ENCODE data around the gene CAPN1.
A peak's percentile ranks its signal among the peaks of the same experiment; 100 is the strongest.
"Not testable (repeated sequence)": the region's sequence is repeated elsewhere in the genome, so short reads cannot be mapped to it uniquely, and the experiment has no call there.

The CAPN1 gene

DNA sequence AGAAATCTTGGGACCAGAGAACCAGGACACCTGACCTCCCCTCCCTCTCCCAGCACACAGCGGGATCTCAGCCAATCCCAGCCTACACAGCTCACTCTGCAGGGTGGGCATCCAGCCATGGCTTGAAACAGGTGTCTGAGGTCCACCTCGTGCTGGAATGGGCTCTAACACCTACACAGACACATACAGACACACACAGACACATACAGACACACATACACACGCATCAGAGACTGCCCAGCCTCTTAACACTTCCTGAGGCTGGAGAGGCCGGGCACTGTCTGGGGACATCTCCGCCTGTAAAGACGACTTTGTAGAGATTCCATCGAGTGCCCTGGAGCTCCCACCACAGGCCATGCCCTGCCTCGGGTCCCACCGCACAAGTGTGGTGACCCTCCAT is 36.7 kb downstream of the CAPN1 start:
- no peak for DNase-seq (ENCODE audit: low read depth)

DNA sequence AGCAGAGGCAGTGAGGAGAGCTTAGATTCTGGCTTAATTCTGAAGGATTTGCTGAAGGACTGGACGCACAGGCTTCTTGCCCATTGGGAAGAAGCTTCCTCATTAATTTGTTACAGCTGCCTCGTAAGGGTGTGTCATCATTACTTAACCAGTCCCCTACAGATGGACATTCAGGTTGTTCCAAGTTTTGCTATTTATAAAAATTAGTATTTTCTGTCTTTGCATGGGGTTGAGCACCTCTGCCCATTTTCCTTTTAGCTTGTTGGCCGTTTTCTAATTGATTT is 38.1 kb downstream of the CAPN1 start:
- no peak for DNase-seq (ENCODE audit: low read depth)

DNA sequence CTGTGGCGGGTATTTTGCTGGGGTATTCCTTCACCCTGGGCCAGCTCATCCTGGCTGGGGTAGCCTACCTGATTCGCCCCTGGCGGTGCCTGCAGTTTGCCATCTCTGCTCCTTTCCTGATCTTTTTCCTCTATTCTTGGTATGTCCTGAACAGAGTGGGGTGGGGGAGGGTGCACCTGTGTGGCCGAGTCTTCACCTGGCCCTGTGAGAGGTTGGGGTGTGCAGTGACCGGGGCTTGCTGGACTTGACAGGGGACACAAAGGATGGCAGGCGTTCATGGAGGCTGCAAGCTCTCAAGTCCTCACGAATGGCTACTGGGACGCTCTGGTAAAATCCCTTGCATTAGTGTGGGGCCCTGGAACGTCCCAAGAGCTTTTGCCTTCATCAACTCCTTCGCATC is 39.3 kb downstream of the CAPN1 start:
- DNase-seq (ENCODE audit: low read depth): no peak

DNA sequence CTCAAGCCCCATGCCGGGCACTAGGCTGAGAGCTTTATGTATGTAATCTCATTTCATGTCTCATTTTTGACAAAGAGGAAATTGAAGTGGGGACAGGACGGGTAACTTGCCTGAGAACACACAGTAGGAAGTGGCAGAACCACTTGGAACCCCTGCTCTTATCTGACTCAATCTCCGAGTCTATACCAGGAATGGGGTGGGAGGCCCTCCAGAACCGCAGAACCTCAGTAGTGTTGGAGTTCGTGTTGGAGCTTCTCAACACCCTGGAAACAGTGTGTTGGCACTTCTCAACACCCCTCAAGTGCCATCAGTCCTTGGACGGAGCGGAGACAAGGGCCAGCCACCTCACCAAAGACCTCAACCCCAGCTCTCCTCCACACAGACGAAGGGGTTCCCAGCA is 41.3 kb downstream of the CAPN1 start:
- DNase-seq (ENCODE audit: low read depth): no peak

DNA sequence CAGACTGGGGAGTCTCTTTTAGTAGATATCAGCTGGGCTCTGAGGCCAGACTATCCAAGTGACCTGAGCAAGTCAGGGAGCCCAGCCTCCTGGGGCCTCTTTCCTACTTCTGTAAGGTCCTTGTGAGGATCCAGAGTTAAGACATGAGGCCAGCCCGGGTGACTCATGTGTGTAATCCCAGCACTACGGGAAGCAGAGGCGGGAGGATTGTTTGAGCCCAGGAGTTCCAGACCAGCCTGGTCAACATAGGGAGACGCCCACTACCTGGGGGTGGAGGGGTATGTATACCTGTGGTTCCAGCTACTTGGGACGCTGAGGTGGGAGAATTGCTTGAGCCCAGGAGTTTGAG is 43.2 kb downstream of the CAPN1 start:
- DNase-seq (ENCODE audit: low read depth): peak; percentile 18

DNA sequence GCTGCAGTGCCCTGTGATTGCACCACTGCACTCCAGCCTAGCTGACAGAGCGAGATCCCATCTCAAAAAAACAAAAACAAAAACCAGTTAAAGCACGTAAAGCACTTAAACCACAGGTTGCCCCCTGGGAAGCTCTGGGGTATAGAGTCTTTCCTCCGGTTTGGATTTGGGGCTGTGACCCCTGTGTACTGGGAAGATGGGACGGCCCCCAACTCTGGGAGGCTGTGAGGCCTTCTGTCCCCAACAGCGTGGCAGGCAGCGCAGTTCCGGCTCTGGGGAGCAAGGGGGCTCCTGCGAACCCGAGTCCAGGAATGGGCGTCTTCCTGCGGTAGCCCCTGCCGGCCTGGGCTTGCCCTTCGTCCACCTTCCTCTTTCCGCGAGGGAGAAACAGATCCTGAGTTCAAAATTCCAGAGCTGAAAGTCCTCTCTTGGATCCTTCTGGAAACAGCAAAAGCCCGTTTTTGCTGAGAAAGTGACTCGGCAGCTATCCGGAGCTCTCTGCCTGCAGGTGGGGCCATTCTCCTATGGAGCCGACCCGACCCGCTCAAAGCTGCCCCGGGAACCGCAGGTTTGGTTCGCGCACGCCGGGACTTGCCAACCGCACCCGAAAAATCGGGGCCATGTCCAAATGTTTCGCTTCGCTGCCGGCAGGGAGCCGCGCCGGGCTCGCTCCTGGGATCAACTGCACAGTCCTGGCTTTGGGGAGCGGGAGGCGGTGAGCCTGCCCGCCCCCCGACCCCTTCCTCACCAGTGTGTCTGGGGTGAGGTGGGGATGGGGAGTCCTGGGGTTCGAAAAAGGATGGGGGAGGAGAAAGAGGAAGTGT is 43.8 kb downstream of the CAPN1 start:
- DNase-seq (ENCODE audit: low read depth): no peak

DNA sequence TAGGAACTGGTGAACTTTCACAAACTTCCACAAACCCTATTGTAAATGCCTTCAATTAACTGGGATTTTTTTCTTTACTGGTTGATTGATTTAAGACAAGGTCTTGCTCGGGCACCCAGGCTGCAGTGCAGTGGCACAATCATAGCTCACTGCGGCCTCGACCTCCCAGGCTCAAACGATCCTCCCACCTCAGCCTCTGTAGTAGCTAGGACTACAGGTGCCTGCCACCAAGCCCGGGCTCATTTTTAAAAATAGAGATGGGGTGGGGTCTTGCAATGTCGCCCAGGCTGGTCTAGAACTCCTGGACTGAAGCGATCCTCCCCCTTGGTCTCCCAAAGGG is 44.3 kb downstream of the CAPN1 start:
- no peak for DNase-seq (ENCODE audit: low read depth)

DNA sequence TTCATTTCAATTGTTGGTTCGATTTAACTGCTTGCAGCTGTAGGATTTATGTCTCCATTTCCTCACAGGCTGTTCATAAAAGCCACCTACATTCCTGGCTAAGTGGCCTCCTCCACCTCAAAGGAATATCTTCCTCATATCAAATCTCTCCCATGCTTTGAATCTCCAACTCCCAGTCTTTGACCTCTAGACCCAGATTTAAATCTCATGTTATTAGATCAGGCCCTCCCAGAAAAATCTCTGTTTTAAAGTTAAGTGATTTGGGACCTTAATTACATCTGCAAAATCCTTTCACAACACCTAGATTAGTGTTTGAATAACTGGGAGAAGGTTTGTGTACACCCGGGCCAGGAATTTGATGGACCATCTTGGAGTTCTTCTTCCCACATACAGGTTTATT is 46.2 kb downstream of the CAPN1 start:
- no peak for DNase-seq (ENCODE audit: low read depth)

DNA sequence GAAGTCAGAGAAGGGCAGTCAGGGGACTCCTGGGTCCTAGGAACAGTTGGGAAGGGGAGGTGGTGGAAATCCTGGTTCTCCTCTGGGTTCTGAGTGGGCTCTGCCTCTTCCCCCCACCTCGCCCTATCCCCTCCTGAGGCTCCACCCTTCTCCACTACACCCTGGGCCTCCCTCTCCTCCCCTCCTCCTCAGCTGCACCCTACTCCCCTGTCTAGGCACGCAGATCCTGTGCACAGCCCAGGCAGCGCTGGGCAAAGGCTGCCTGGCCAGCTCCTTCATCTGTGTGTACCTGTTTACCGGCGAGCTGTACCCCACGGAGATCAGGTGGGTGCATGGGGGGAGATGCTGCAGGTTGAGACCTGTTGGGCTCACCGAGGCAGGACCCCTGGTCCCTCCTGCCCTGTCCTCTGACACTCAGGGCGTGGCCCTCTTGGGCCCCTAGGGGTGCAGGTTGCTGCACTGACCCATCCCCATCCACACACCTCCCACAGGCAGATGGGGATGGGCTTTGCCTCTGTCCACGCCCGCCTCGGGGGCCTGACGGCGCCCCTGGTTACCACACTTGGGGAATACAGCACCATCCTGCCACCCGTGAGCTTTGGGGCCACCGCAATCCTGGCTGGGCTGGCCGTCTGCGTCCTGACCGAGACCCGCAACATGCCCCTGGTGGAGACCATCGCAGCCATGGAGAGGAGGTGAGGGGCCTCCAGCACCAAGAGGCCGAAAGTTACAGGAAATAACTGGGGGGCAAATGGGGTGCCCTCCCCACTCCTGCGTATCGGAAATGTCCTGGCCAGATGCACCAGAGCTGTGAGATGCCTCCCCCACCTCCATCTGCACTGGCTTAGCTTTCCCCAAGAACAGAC is 54.7 kb downstream of the CAPN1 start:
- DNase-seq (ENCODE audit: low read depth): no peak

DNA sequence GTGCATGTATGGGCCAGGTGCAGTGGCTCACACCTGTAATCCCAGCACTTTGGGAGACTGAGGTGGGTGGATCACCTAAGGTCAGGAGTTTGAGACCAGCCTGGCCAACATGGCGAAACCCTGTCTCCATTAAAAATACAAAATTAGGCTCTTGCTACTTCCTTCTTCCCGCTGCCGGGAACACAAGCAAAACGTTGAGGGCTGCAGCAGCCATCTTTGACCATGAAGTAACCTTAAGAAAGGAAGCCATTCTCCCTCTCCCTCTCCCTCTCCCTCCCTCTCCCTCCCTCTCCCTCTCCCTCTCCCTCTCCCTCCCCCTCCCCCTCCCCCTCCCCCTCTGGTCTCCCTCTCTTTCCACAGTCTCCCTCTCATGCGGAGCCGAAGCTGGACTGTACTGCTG is 56.6 kb downstream of the CAPN1 start:
- not testable (repeated sequence) for DNase-seq (ENCODE audit: low read depth)

DNA sequence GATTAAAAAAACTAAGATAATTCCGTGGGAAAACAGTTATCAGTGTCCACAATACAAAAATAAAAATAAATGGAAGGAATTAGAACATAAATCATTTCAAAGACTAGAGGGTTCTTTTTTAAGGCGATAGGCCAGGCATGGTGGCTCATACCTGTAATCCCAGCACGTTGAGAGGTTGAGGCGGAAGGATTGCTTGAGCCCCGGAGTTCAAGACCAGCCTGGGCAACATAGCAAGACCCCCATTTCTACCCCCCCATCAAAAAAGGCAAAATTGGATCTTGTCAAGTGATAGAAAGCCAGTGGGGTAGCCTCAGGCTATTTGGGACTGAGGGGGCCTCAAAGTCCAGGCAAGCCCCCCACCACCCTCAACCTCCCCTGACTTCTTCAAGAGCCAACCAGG is 59.4 kb downstream of the CAPN1 start:
- DNase-seq (ENCODE audit: low read depth): no peak

DNA sequence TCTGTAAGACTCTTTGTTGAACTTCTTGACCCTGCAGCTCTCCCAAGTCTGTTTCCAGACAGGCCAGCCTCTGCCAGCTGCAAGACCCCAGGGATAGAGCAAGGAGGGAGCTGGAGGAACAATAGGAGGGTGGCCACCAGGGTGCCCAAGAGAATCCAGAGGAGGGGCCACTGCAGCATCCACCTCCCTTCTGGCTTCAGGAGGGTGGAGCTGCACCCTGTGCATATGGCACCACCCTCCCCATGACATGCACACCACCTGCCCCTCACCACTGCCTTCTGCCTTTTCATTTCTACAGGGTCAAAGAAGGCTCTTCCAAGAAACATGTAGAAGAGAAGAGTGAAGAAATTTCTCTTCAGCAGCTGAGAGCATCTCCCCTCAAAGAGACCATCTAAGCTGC is 60.0 kb downstream of the CAPN1 start:
- DNase-seq (ENCODE audit: low read depth): no peak

DNA sequence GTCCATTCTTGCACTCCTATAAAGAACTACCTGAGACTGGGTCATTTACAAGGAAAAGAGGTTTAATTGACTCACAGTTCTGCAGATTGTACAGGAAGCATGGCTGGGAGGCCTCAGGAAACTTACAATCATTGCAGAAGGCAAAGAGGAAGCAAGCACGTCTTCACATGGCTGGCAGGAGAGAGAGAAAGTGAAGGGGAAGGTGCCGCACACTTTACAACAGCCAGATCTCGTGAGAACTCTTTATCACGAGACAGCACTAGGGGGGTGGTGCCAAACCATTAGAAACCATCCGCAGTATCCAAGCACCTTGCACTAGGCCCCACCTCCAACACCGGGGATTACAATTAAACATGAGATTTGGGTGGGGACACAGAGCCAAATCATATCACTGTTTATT is 60.7 kb downstream of the CAPN1 start:
- DNase-seq (ENCODE audit: low read depth): no peak

DNA sequence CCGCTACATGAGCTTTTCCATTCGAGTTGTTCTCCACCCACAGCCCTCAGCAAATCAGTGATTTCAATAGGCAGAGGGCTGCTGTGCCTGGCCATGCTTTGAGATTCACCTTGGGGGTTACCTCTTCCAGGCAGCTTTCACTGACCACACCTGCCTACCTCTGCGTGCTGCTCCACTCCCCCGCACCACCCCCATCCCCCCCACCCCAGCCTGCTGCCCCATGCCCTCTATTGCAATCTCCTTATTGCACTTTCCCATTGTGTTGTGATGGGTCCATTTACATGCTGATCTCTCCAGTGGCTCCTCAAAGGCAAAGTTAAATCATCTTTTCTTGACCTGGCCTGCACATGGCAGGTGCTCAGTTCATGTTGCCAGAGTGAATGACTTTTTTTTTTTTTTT is 62.1 kb downstream of the CAPN1 start:
- no peak for DNase-seq (ENCODE audit: low read depth)

DNA sequence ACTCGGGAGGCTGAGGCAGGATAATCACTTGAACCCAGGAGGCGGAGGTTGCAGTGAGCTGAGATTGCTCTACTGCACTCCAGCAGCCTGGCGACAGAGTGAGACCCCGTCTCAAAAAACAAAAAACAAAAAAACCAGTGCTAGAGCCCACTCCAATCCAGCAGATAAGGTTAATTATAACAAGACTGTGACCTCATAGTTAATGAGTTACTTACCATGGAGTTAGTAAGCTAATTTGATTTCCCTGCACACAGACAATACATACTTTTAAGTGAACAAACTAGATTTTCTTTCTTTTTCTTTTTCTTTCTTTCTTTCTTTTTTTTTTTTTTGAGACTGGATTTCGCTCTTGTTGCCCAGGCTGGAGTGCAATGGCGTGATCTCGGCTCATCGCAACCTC is 63.3 kb downstream of the CAPN1 start:
- not testable (repeated sequence) for DNase-seq (ENCODE audit: low read depth)

DNA sequence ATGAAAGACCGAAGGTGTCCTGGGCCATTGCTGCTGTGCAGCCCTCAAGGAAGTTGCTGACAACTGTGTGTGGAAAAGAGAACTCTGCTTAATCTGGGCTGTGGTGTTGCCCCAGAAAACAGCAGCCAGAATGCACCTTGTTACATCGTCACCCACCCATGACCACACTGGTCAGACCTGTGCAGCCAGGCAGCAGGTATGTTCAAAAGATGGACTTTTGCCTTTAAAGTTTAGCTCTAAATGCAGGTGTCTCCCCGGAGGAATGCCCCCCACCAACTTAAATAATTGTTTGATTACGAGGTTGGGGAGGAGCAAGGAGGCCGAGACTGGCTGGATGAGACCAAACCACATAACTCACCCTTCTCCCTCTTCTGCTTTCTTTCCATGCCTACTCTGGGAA is 64.8 kb downstream of the CAPN1 start:
- no peak for DNase-seq (ENCODE audit: low read depth)

DNA sequence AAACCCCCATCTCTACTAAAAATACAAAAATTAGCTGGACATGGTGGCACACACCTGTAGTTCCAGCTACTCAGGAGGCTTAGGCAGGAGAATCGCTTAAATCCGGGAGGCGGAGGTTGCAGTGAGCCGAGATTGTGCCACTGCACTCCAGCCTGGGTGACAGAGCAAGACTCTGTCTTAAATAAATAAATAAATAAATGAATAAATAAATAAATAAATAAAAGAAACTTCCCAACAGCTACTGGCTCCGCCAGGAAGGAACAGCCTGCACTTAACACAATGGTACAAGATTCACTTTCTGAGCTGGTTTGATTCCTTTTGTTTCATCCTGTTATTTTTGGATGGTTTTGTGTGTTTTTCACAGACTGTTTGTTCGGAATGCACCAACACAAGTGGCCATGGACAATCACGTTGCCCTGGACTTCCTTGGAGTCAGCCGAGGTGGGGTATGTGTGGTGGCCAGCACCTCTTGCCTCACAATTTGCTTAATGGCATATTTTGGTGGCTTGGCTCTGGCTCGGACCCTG is 66.5 kb downstream of the CAPN1 start:
- DNase-seq (ENCODE audit: low read depth): not testable (repeated sequence)

DNA sequence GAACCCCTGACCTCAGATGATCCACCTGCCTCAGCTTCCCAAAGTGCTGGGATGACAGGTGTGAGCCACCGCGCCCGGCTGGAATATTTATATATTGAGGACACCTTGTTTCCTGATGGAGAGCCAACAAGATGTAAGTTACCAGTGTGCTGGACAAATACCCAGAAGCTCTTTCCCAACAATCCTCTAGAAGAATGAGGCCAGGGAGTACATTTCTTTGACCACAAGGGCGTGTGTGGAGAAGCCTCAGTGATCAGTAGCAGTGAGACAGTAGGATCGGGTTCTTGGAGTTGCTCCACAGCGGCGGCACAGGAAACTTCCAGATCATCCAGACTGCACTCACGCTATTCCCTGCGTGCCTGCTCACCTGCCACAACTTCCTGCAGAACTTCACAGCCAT is 69.7 kb downstream of the CAPN1 start:
- no peak for DNase-seq (ENCODE audit: low read depth)

DNA sequence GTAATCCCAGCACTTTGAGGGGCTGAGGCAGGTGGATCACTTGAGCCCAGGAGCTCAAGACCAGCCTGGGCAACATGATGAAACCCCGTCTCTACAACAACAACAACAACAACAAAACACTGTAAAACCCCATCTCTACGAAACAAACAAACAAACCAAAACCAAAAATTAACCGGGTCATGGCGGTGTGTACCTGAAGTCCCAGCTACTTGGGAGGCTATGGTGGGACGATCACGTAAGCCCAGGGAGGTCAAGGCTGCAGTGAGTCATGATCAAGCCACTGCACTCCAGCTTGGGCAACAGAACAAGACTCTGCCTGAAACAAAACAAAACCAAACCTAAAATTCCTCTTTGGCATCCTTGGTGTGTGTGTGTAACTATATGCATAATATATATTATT is 73.0 kb downstream of the CAPN1 start:
- no peak for DNase-seq (ENCODE audit: low read depth)

DNA sequence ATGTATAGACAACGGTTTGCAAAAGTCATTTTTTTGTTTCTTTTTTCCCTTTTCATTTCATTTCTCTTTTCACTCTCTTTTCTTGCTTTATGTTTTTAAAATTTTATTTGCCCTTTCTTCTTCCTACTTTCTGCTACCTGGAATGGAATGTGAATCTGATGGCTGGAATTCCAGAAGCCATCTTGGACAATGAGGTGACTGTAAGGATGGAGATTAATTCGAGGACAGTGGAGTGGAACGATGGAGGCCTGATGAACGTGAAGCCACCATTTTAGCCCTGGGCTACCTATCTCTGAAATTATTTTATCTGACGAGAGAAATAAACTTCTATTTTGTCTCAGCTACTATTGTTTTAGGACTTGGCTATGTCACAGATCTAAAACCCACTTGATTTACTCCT is 77.3 kb downstream of the CAPN1 start:
- no peak for DNase-seq (ENCODE audit: low read depth)

DNA sequence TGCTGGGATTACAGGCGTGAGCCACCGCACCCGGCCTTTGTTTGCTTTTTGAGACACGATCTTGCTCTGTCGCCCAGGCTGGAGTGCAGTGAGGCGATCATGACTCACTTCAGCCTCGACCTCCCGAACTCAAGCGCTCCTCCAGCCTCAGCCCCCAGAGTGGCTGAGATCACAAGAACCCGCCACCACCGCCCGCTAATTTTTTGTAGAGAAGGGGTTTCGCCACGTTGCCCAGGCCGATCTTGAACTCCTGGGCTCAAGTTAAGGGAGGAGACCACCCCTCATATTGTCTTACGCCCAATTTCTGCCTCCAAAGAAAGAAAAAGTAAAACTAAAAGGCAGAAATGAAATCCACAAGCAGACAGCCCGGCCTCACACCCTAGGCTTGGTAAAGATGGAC is 78.6 kb downstream of the CAPN1 start:
- DNase-seq (ENCODE audit: low read depth): no peak

DNA sequence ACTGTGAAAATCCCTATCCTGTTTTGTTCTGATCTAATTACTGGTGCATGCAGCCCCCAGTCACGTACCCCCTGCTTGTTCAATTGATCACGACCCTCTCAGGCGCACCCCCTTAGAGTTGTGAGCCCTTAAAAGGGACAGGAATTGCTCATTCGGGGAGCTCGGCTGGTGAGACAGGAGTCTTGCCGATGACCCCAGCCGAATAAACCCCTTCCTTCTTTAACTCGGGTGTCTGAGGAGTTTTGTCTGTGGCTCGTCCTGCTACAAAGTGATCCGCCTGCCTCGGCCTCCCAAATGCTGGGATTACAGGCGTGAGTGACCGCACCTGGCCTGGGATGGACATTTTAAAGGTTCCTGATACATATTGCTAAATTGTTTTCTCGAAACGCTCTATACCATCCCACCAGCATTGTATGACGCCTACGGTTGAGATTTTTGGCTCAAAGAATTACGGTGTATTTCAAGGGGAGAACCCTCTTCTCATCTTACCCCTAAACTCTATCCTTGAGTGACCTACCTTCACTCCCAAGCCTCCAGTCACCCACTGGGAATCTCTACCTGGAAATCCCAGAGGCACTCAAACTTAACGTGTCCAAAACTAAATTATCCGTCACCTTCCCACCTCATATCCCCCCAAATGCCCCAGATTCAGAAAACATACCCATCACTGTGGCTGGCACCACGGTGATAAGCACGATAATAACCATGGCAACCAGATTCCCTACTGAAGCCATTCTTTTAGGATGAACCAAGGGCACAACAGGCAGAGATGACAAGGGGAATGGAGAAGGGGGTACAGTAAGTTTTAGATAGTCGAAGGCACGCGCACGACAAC is 79.2 kb downstream of the CAPN1 start:
- DNase-seq (ENCODE audit: low read depth): no peak
